ENCODE measurements around the gene CLTA.

GRCh38 chr9:36146651-36147050, 44.1 kb upstream of the CLTA start:
- TF ChIP-seq CTCF (conservative IDR thresholded peaks at IDR 0.05; ENCODE audit: low read length) (no peak), EZH2phosphoT487 (IDR thresholded peaks at IDR 0.05; ENCODE audit: borderline replicate concordance, low read depth, low read length) (no peak)
